ENCODE results near the gene P2RY6.

P2RY6 gene

GRCh38 chr11:73312036-73312435 is 39.9 kb downstream of the P2RY6 start:
- DNase-seq (ENCODE audit: extremely low spot score) = no peak
- ChIA-PET POLR2A (no interaction called here), CTCF (interaction anchor here (0.8 to 29.7 kb wide), 6 partner anchors 10 to 314 kb away, joined by 3 to 605 read pairs (median 107); no protein-coding TSS in a partner anchor)
- TF ChIP-seq CTCF (IDR thresholded peaks at IDR 0.05; ENCODE audit: control extremely low read depth, extremely low read depth, low read depth, missing control alignments) = no peak

GRCh38 chr11:73312851-73313327 is 40.8 kb downstream of the P2RY6 start:
- TF ChIP-seq CTCF (IDR thresholded peaks at IDR 0.05; ENCODE audit: control extremely low read depth, extremely low read depth, low read depth, missing control alignments) = no peak
- ChIA-PET POLR2A (no interaction called here), CTCF (interaction anchor here (0.8 to 29.7 kb wide), 9 partner anchors 13 to 481 kb away, joined by 3 to 605 read pairs (median 9); no protein-coding TSS in a partner anchor)
- DNase-seq (ENCODE audit: extremely low spot score) = no peak

- TF ChIP-seq CTCF (IDR thresholded peaks at IDR 0.05; ENCODE audit: control extremely low read depth, extremely low read depth, low read depth, missing control alignments) = no peak
- no peak for DNase-seq (ENCODE audit: extremely low spot score)
- POLR2A ChIA-PET = interaction anchor here (0.6 kb wide), 2 partner anchors 21 to 577 kb away, joined by 3 to 4 read pairs; no protein-coding TSS in a partner anchor
- CTCF ChIA-PET = interaction anchor here (1.1 to 29.7 kb wide), 9 partner anchors 12 to 482 kb away, joined by 3 to 605 read pairs (median 9); no protein-coding TSS in a partner anchor
Measured at GRCh38 chr11:73313652-73314051, 41.5 kb downstream of the P2RY6 start.

- ChIA-PET POLR2A (interaction anchor here (0.5 to 1.3 kb wide), 3 partner anchors 11 to 299 kb away, joined by 3 to 4 read pairs (median 3); no protein-coding TSS in a partner anchor), CTCF (interaction anchor here (0.9 to 29.7 kb wide), 11 partner anchors 8 to 483 kb away, joined by 3 to 605 read pairs (median 5); no protein-coding TSS in a partner anchor)
- TF ChIP-seq CTCF (IDR thresholded peaks at IDR 0.05; ENCODE audit: control extremely low read depth, extremely low read depth, low read depth, missing control alignments) = no peak
- DNase-seq (ENCODE audit: extremely low spot score) = peak; percentile 65
Measured at GRCh38 chr11:73314117-73314961, 42.2 kb downstream of the P2RY6 start.

GRCh38 chr11:73315293-73316020 is 43.3 kb downstream of the P2RY6 start:
- POLR2A ChIA-PET = interaction anchor here (1.3 kb wide), 1 partner anchor 10 kb away, joined by 3 read pairs; no protein-coding TSS in a partner anchor
- TF ChIP-seq CTCF (IDR thresholded peaks at IDR 0.05; ENCODE audit: control extremely low read depth, extremely low read depth, low read depth, missing control alignments) = no peak
- CTCF ChIA-PET = interaction anchor here (1.1 to 29.7 kb wide), 7 partner anchors 8 to 347 kb away, joined by 3 to 605 read pairs (median 22); no protein-coding TSS in a partner anchor
- no peak for DNase-seq (ENCODE audit: extremely low spot score)

- DNase-seq (ENCODE audit: extremely low spot score) = no peak
- POLR2A ChIA-PET = no interaction called here
- no peak for TF ChIP-seq CTCF (IDR thresholded peaks at IDR 0.05; ENCODE audit: control extremely low read depth, extremely low read depth, low read depth, missing control alignments)
- CTCF ChIA-PET = interaction anchor here (1.3 to 29.7 kb wide), 3 partner anchors 9 to 21 kb away, joined by 6 to 605 read pairs (median 302); no protein-coding TSS in a partner anchor
Measured at GRCh38 chr11:73316422-73316821, 44.3 kb downstream of the P2RY6 start.
